SK-N-SH treated with all-trans-retinoic acid at 6 μM for 48 hours (cell line): ENCODE data around the gene SLC13A2.
"Not testable (repeated sequence)": the region's sequence is repeated elsewhere in the genome, so short reads cannot be mapped to it uniquely, and the experiment has no call there.

Experiments
- ATAC-seq: fragments of 200-7000 bp; cut with Tn5 transposase; 3 replicates; pipeline ENCODE4 v1.9.1; 2020; ENCODE audit warnings: mild to moderate bottlenecking, moderate library complexity
- ARNTL ChIP-seq: fragments of 450-650 bp; formaldehyde crosslinking; IDR thresholded peaks from 2 replicates; pipeline ENCODE4 v1.5.0; 2020; ENCODE audit warnings: low read depth, mild to moderate bottlenecking, moderate library complexity, borderline replicate concordance
- BACH2 ChIP-seq: fragments of 250-450 bp; sonication (Bioruptor Pico); IDR thresholded peaks from 2 replicates; pipeline ENCODE4 v1.9.0; 2021; ENCODE audit warnings: mild to moderate bottlenecking, borderline replicate concordance
- CREB5 ChIP-seq: fragments of 250-450 bp; sonication (Bioruptor Pico); IDR thresholded peaks from 2 replicates; pipeline ENCODE4 v1.5.1; 2020; ENCODE audit warnings: low read depth, mild to moderate bottlenecking, moderate library complexity
- CSDC2 ChIP-seq: fragments of 250-450 bp; sonication (Bioruptor Pico); IDR thresholded peaks from 2 replicates; pipeline ENCODE4 v1.5.0; 2020; ENCODE audit warnings: mild to moderate bottlenecking, moderate library complexity
- CSRNP3 ChIP-seq: fragments of 250-450 bp; sonication (Bioruptor Pico); IDR thresholded peaks from 2 replicates; pipeline ENCODE4 v1.5.1; 2021; ENCODE audit warnings: mild to moderate bottlenecking, moderate library complexity
- ESRRG ChIP-seq: fragments of 250-450 bp; sonication (Bioruptor Pico); IDR thresholded peaks from 2 replicates; pipeline ENCODE4 v1.6.1; 2021; ENCODE audit warnings: mild to moderate bottlenecking
- ISL1 ChIP-seq: fragments of 250-450 bp; sonication (Bioruptor Pico); IDR thresholded peaks from 2 replicates; pipeline ENCODE4 v2.1.2; 2022; ENCODE audit warnings: mild to moderate bottlenecking, moderate library complexity
- OSR1 ChIP-seq: fragments of 250-450 bp; sonication (Bioruptor Pico); IDR thresholded peaks from 2 replicates; pipeline ENCODE4 v1.8.0; 2022; ENCODE audit warnings: moderate library complexity, mild to moderate bottlenecking, inconsistent platforms
- POU6F1 ChIP-seq: fragments of 250-450 bp; sonication (Bioruptor Pico); IDR thresholded peaks from 2 replicates; pipeline ENCODE4 v1.8.0; 2021; ENCODE audit warnings: low read depth, mild to moderate bottlenecking, moderate library complexity, borderline replicate concordance
- PPARA ChIP-seq: fragments of 250-450 bp; sonication (Bioruptor Pico); IDR thresholded peaks from 2 replicates; pipeline ENCODE4 v1.5.0; 2020; ENCODE audit warnings: mild to moderate bottlenecking, borderline replicate concordance
- RARB ChIP-seq: fragments of 250-450 bp; sonication (Bioruptor Pico); IDR thresholded peaks from 2 replicates; pipeline ENCODE4 v1.8.0; 2021; ENCODE audit warnings: mild to moderate bottlenecking, moderate library complexity
- SNAI2 ChIP-seq: fragments of 250-450 bp; sonication (Bioruptor Pico); IDR thresholded peaks from 2 replicates; pipeline ENCODE4 v1.5.0; 2020; ENCODE audit warnings: mild to moderate bottlenecking, moderate library complexity
- TCF4 ChIP-seq: fragments of 250-450 bp; sonication (Bioruptor Pico); IDR thresholded peaks from 2 replicates; pipeline ENCODE4 v1.8.0; 2021; ENCODE audit warnings: mild to moderate bottlenecking, moderate library complexity, borderline replicate concordance
- TSHZ2 ChIP-seq: fragments of 250-450 bp; sonication (Bioruptor Pico); IDR thresholded peaks from 2 replicates; pipeline ENCODE4 v1.5.0; 2020; ENCODE audit warnings: mild to moderate bottlenecking, moderate library complexity
- ZC3H10 ChIP-seq: fragments of 250-450 bp; sonication (Bioruptor Pico); IDR thresholded peaks from 2 replicates; pipeline ENCODE4 v1.5.1; 2021; ENCODE audit warnings: mild to moderate bottlenecking, moderate library complexity
- ZFP3 ChIP-seq: fragments of 250-450 bp; sonication (Bioruptor Pico); IDR thresholded peaks from 2 replicates; pipeline ENCODE4 v1.5.0; 2020; ENCODE audit warnings: mild to moderate bottlenecking, moderate library complexity
- ZFP30 ChIP-seq: fragments of 450-650 bp; formaldehyde crosslinking; IDR thresholded peaks from 2 replicates; pipeline ENCODE4 v1.5.0; 2022; ENCODE audit warnings: mild to moderate bottlenecking, moderate library complexity
- ZNF565 ChIP-seq: fragments of 450-650 bp; formaldehyde crosslinking; conservative IDR thresholded peaks from 2 replicates; pipeline ENCODE4 v1.5.0; 2020; ENCODE audit warnings: low read depth, mild to moderate bottlenecking, moderate library complexity
- ZNF70 ChIP-seq: fragments of 450-650 bp; formaldehyde crosslinking; IDR thresholded peaks from 2 replicates; pipeline ENCODE4 v1.5.0; 2020; ENCODE audit warnings: mild to moderate bottlenecking, moderate library complexity
- ZNF8 ChIP-seq: fragments of 450-650 bp; formaldehyde crosslinking; IDR thresholded peaks from 2 replicates; pipeline ENCODE4 v1.5.0; 2020; ENCODE audit warnings: mild to moderate bottlenecking, moderate library complexity

SLC13A2 gene

GRCh38 chr17:28433721-28434120 lies 39.7 kb upstream of the SLC13A2 start:
- no peak for TF ChIP-seq ZFP3 (CRISPR knock-in tag)
- no peak for TF ChIP-seq SNAI2
- no peak for TF ChIP-seq OSR1 (CRISPR knock-in tag)
- TF ChIP-seq ARNTL (CRISPR knock-in tag), result no peak
- no peak for TF ChIP-seq RARB (CRISPR knock-in tag)
- no peak for TF ChIP-seq POU6F1 (CRISPR knock-in tag)
- TF ChIP-seq, all 23 proteins: peak for 0
- no peak for ATAC-seq

GRCh38 chr17:28434326-28434725 lies 39.1 kb upstream of the SLC13A2 start:
- ATAC-seq, result not testable (repeated sequence)

- TF ChIP-seq ISL1 (CRISPR knock-in tag) (no peak), ZFP3 (CRISPR knock-in tag) (no peak), ZC3H10 (no peak), TSHZ2 (CRISPR knock-in tag) (no peak), CSDC2 (CRISPR knock-in tag) (no peak)
- TF ChIP-seq, all 23 proteins: peak for 0
Observed at GRCh38 chr17:28443901-28444638, 29.4 kb upstream of the SLC13A2 start.

GRCh38 chr17:28446716-28447395 lies 26.6 kb upstream of the SLC13A2 start:
- TF ChIP-seq CSRNP3 (CRISPR knock-in tag) (no peak), CSDC2 (CRISPR knock-in tag) (no peak), ZNF565 (CRISPR knock-in tag) (no peak), ZC3H10 (no peak), CREB5 (no peak), ISL1 (CRISPR knock-in tag) (no peak), ARNTL (CRISPR knock-in tag) (no peak), ZNF70 (CRISPR knock-in tag) (no peak)
- ATAC-seq, result no peak

More at GRCh38 chr17:28443901-28444638, 29.4 kb upstream of the SLC13A2 start:
- ATAC-seq, result no peak

- no peak for ATAC-seq
- TF ChIP-seq PPARA (CRISPR knock-in tag) (no peak), TCF4 (CRISPR knock-in tag) (no peak), ESRRG (no peak), ZNF8 (CRISPR knock-in tag) (no peak), ZNF565 (CRISPR knock-in tag) (no peak), BACH2 (CRISPR knock-in tag) (no peak), CSRNP3 (CRISPR knock-in tag) (no peak), ZNF70 (CRISPR knock-in tag) (no peak), OSR1 (CRISPR knock-in tag) (no peak), CREB5 (no peak), CSDC2 (CRISPR knock-in tag) (no peak), ZFP30 (CRISPR knock-in tag) (no peak), ARNTL (CRISPR knock-in tag) (no peak), RARB (CRISPR knock-in tag) (no peak)
Observed at GRCh38 chr17:28447396-28447760, 26.1 kb upstream of the SLC13A2 start.
